Smooth muscle cell of the brain vasculature (primary cell): ENCODE results near the gene FAM163B.

Experiments
- DNase-seq: peaks from one replicate; pipeline ENCODE4 v3.0.0-alpha.2; 2012; ENCODE audit warnings: low read depth, low spot score

The FAM163B gene

GRCh38 chr9:133582501-133583045 is 26.6 kb downstream of the FAM163B start:
- no peak for DNase-seq

GRCh38 chr9:133581513-133582343 is 27.5 kb downstream of the FAM163B start:
- DNase-seq: no peak

GRCh38 chr9:133581011-133581410 is 28.2 kb downstream of the FAM163B start:
- no peak for DNase-seq

- DNase-seq: no peak
Measured at GRCh38 chr9:133580419-133580738, 28.8 kb downstream of the FAM163B start.

GRCh38 chr9:133579601-133580418 is 29.4 kb downstream of the FAM163B start:
- no peak for DNase-seq

- no peak for DNase-seq
Measured at GRCh38 chr9:133578524-133579441, 30.4 kb downstream of the FAM163B start.

GRCh38 chr9:133577737-133578112 is 31.5 kb downstream of the FAM163B start:
- DNase-seq: no peak

- no peak for DNase-seq
Measured at GRCh38 chr9:133576875-133577736, 32.1 kb downstream of the FAM163B start.

- DNase-seq: no peak
Measured at GRCh38 chr9:133576031-133576874, 32.9 kb downstream of the FAM163B start.

- DNase-seq: no peak
Measured at GRCh38 chr9:133575186-133576030, 33.8 kb downstream of the FAM163B start.

GRCh38 chr9:133574771-133575170 is 34.4 kb downstream of the FAM163B start:
- no peak for DNase-seq

- no peak for DNase-seq
Measured at GRCh38 chr9:133573791-133574515, 35.2 kb downstream of the FAM163B start.

GRCh38 chr9:133572821-133573361 is 36.3 kb downstream of the FAM163B start:
- no peak for DNase-seq

GRCh38 chr9:133571896-133572595 is 37.1 kb downstream of the FAM163B start:
- no peak for DNase-seq

GRCh38 chr9:133571391-133571890 is 37.7 kb downstream of the FAM163B start:
- DNase-seq: no peak

GRCh38 chr9:133570691-133571080 is 38.5 kb downstream of the FAM163B start:
- DNase-seq: no peak
